GM12878 (cell line): ENCODE results near the gene ARFIP1. TPM values are rescaled to one million over a fixed set of nuclear protein-coding genes. Genes with fewer than 3 reads are reported as not detected.

Experiments used
- ATAC-seq: fragments of 200-7000 bp; cut with Tn5 transposase; 3 replicates; pipeline ENCODE4 v1.9.1; 2020; ENCODE audit warnings: mild to moderate bottlenecking, moderate library complexity
- BruUV-seq: library from RNA; stranded (reverse); fragments of 400-500 nt; replicated peaks from 2 replicates; lab custom pipeline; 2021; lab: Mats Ljungman, UMichigan
- CTCF ChIA-PET: fragments of 300-600 bp; sonication (Branson Sonifier 250); formaldehyde crosslinking; extraction: SDS; loops from one replicate; lab custom pipeline; 2021; ENCODE audit warnings: inconsistent platforms; lab: Yijun Ruan, JAX
- POLR2A ChIA-PET: fragments of 350-600 bp; formaldehyde crosslinking; extraction: SDS; loops from one replicate; lab custom pipeline; 2021; ENCODE audit warnings: inconsistent platforms; lab: Charles Lee
- RAD21 ChIA-PET: fragments of 300-600 bp; sonication (Branson Sonifier 250); formaldehyde crosslinking; loops from one replicate; lab custom pipeline; 2023; ENCODE audit warnings: antibody characterized with exemption; ENCODE audit not compliant: unreplicated experiment; lab: Charles Lee
- SMC1A ChIA-PET: fragments of 300-600 bp; sonication (Branson Sonifier 250); formaldehyde crosslinking; loops from one replicate; lab custom pipeline; 2023; ENCODE audit not compliant: unreplicated experiment, uncharacterized antibody; lab: Charles Lee
- DNase-seq: peaks from one replicate; pipeline ENCODE4 v3.0.0-alpha.2; 2011; ENCODE audit warnings: low read depth, low spot score
- FAIRE-seq: peaks from 3 replicates; lab custom pipeline; 2011; peaks lifted over from hg19 to GRCh38; lab: Jason Lieb, UNC
- H2AFZ ChIP-seq: 2 replicates; pipeline ENCODE4 v1.6.0; 2011; ENCODE audit warnings: low read depth, low read length, control low read depth; ENCODE audit not compliant: control insufficient read depth
- H3K27ac ChIP-seq: 2 replicates; pipeline ENCODE4 v1.5.1; 2011; ENCODE audit warnings: control low read depth; ENCODE audit not compliant: control insufficient read depth, insufficient read depth
- H3K27me3 ChIP-seq, 2 experiments: replicated peaks in 1 of 2; 2 replicates each; pipeline versions ENCODE4 v1.6.0 to v1.6.1; 2011; ENCODE audit warnings: low read length in 1 of 2; ENCODE audit not compliant: control insufficient read depth in 2 of 2, insufficient read depth in 2 of 2
- H3K36me3 ChIP-seq, 2 experiments: 2 replicates each; pipeline ENCODE4 v1.5.1; 2011; ENCODE audit warnings: low read length in 1 of 2; ENCODE audit not compliant: control insufficient read depth in 2 of 2, insufficient read depth in 2 of 2
- H3K4me1 ChIP-seq: 2 replicates; pipeline ENCODE4 v1.6.1; 2011; ENCODE audit warnings: mild to moderate bottlenecking, low read length, moderate library complexity, mixed read lengths; ENCODE audit not compliant: control insufficient read depth, insufficient read depth
- H3K4me2 ChIP-seq: 2 replicates; pipeline ENCODE4 v1.6.0; 2011; ENCODE audit warnings: control low read depth; ENCODE audit not compliant: control insufficient read depth, insufficient read depth
- H3K4me3 ChIP-seq: fragments of 200-600 bp; sonication (generic); 2 replicates; pipeline ENCODE4 v1.5.1; 2016
- H3K79me2 ChIP-seq: 2 replicates; pipeline ENCODE4 v1.6.0; 2011; ENCODE audit warnings: low read length; ENCODE audit not compliant: control insufficient read depth, insufficient read depth
- H3K9ac ChIP-seq: 2 replicates; pipeline ENCODE4 v1.8.0; 2011; ENCODE audit warnings: low read length, control low read depth, mixed read lengths; ENCODE audit not compliant: control insufficient read depth, insufficient read depth
- H3K9me3 ChIP-seq: replicated peaks from 3 replicates; pipeline ENCODE4 v1.5.1; 2011; ENCODE audit warnings: mild to moderate bottlenecking, low read length; ENCODE audit not compliant: control insufficient read depth, insufficient read depth
- H4K20me1 ChIP-seq: 2 replicates; pipeline ENCODE4 v1.6.0; 2011; ENCODE audit not compliant: control insufficient read depth, insufficient read depth
- CHD1 ChIP-seq: IDR thresholded peaks from 2 replicates; pipeline ENCODE4 v1.6.1; 2012; ENCODE audit warnings: low read depth, low read length, improper control_type of control experiment
- IKZF1 ChIP-seq: fragments of 450-650 bp; conservative IDR thresholded peaks from 2 replicates; pipeline ENCODE4 v1.6.1; 2017; ENCODE audit warnings: antibody characterized with exemption, mild to moderate bottlenecking
- MEF2A ChIP-seq: IDR thresholded peaks from 2 replicates; pipeline ENCODE4 v1.6.1; 2011; ENCODE audit warnings: low read depth, mild to moderate bottlenecking, low read length, moderate library complexity; ENCODE audit not compliant: insufficient read depth
- MTA3 ChIP-seq: IDR thresholded peaks from 2 replicates; pipeline ENCODE4 v1.6.1; 2012; ENCODE audit warnings: low read length, inconsistent platforms, borderline replicate concordance
- PAX5 ChIP-seq: IDR thresholded peaks from 2 replicates; pipeline ENCODE4 v1.6.1; 2011; ENCODE audit warnings: low read depth, low read length, borderline replicate concordance
- STAT3 ChIP-seq: IDR thresholded peaks from 2 replicates; pipeline ENCODE4 v1.6.1; 2011; ENCODE audit warnings: low read depth, low read length, improper control_type of control experiment
- TAF1 ChIP-seq: IDR thresholded peaks from 2 replicates; pipeline ENCODE4 v1.6.1; 2011; ENCODE audit warnings: mild to moderate bottlenecking, low read depth, low read length, borderline replicate concordance
- ZNF217 ChIP-seq: fragments of 450-650 bp; IDR thresholded peaks from 2 replicates; pipeline ENCODE4 v1.6.1; 2017; ENCODE audit warnings: antibody characterized with exemption, mild to moderate bottlenecking
- ZNF24 ChIP-seq: fragments of 450-650 bp; IDR thresholded peaks from 2 replicates; pipeline ENCODE4 v1.6.1; 2017; ENCODE audit warnings: antibody characterized with exemption, mild to moderate bottlenecking
- ZZZ3 ChIP-seq: IDR thresholded peaks from 2 replicates; pipeline ENCODE4 v1.6.1; 2011; ENCODE audit warnings: low read depth; ENCODE audit not compliant: control insufficient read depth, insufficient read length
- WGBS: methylation state at CpG from one replicate; pipeline ENCODE4 v1.1.6; 2016; ENCODE audit warnings: low lambda C conversion rate; ENCODE audit not compliant: insufficient replicate concordance, insufficient coverage; ENCODE audit errors: missing lambda C conversion rate; 5-methylcytosine and 5-hydroxymethylcytosine counted together
- in situ Hi-C: fragments of 300-500 bp; cut with MboI; formaldehyde crosslinking; loops from 9 replicates; pipeline ENCODE4 v1.14.3; 2018; ENCODE audit warnings: mixed read lengths
- intact Hi-C: fragments of 100-400 bp; cut with micrococcal nuclease; formaldehyde crosslinking; loops from one replicate; pipeline ENCODE4 v1.14.2; 2022; ENCODE audit not compliant: unreplicated experiment
- polyA plus RNA-seq, 11 experiments: library from polyadenylated mRNA; depleted of rRNA in 4 of 11; unstranded in 6 of 11; stranded (reverse) in 5 of 11; fragments of >200 nt; fragmentation: Nextera tagmentation in 4 of 11; fragmentation: Illumina TruSeq in 1 of 11; extraction: Ambion mirVana in 4 of 11; extraction: Trizol in 1 of 11; gene quantifications; 1 replicate in 1 of 11; 2 replicates in 10 of 11; pipeline versions ENCODE4 v1.2.1 to v1.2.3, GENCODE V29; 2011 to 2016; ENCODE audit warnings: inconsistent platforms in 2 of 11, missing spikeins in 2 of 11, low read depth in 1 of 11
- total RNA-seq, 4 experiments: library from RNA; depleted of rRNA in 3 of 4; stranded (reverse); fragments of >200 nt in 3 of 4; fragmentation: Illumina TruSeq in 1 of 4; extraction: Trizol in 1 of 4; gene quantifications; 2 replicates each; pipeline versions ENCODE4 v1.2.1 to v1.2.3, GENCODE V29; 2013 to 2021
- TF ChIP-seq, protein P1 (sequence below): fragments of 450-650 bp; IDR thresholded peaks from 2 replicates; pipeline ENCODE4 v1.6.1; 2017; ENCODE audit warnings: mild to moderate bottlenecking
- TF ChIP-seq, protein P2 (sequence below): fragments of 450-650 bp; IDR thresholded peaks from 2 replicates; pipeline ENCODE4 v1.6.1; 2018; ENCODE audit warnings: borderline replicate concordance, mild to moderate bottlenecking; ENCODE audit not compliant: partially characterized antibody

The ARFIP1 gene
- total and polyA plus RNA-seq, 10 of the 15 experiments (the other 5 are each of a cell fraction or from before 2014, with no cell fraction given) = 9.5 to 21.7 (median 15.4) TPM

- no peak overlapping the region for H3K9ac ChIP-seq
- RAD21 ChIA-PET = no interaction called here
Measured at GRCh38 chr4:152860046-152860445, 80.3 kb downstream of the ARFIP1 start.

DNA sequence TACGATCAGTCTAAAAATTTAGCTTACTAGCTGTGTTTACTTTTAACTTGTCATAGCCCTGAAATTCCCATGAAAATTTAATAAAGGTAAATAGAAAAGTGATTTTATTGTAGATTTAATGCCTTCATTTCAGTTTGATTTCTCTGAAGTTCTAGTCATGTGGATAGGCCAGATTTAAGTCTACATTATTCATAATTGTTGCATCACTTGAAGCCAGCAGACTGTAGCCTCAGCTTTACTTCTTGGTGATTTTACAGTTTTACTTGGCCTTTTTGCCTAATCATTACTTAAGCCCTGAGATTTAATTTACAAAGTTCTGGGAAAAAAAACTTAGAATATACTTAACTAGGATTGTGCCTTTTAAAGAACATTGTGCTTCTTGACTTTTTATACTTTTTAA lies 82.9 kb downstream of the ARFIP1 start:
- ATAC-seq (no peak), FAIRE-seq (no peak), DNase-seq (no peak)
- ChIA-PET SMC1A (interaction anchor here (0.7 to 1.2 kb wide), 4 partner anchors 16 to 547 kb away, joined by 3 to 4 read pairs (median 4); no protein-coding TSS in a partner anchor), CTCF (interaction anchor here (1.0 to 1.9 kb wide), 3 partner anchors 12 to 221 kb away, joined by 3 to 17 read pairs (median 3); no protein-coding TSS in a partner anchor), RAD21 (no interaction called here), POLR2A (no interaction called here)
- no peaks in the 10 kb centered on the region for H4K20me1 ChIP-seq
- H3K27me3 ChIP-seq = no peaks in the 10 kb centered on the region
- H3K79me2 ChIP-seq = no peaks in the 10 kb centered on the region
- H3K9me3 ChIP-seq = no peaks in the 10 kb centered on the region
- 100% methylated on average over 1 of the region's 1 CpG for WGBS
- TF ChIP-seq ZNF24 (no peak), CHD1 (no peak), PAX5 (no peak), TAF1 (no peak), STAT3 (no peak), ZNF217 (no peak), MEF2A (no peak), MTA3 (no peak), ZZZ3 (no peak)
- TF ChIP-seq, protein P1, sequence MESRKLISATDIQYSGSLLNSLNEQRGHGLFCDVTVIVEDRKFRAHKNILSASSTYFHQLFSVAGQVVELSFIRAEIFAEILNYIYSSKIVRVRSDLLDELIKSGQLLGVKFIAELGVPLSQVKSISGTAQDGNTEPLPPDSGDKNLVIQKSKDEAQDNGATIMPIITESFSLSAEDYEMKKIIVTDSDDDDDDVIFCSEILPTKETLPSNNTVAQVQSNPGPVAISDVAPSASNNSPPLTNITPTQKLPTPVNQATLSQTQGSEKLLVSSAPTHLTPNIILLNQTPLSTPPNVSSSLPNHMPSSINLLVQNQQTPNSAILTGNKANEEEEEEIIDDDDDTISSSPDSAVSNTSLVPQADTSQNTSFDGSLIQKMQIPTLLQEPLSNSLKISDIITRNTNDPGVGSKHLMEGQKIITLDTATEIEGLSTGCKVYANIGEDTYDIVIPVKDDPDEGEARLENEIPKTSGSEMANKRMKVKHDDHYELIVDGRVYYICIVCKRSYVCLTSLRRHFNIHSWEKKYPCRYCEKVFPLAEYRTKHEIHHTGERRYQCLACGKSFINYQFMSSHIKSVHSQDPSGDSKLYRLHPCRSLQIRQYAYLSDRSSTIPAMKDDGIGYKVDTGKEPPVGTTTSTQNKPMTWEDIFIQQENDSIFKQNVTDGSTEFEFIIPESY = no peak
- no peak overlapping the region for H2AFZ ChIP-seq
- no peak overlapping the region for H3K4me2 ChIP-seq
- in situ Hi-C loops = no loop called here
- no peak overlapping the region for H3K9ac ChIP-seq
- H3K4me1 ChIP-seq = no peaks in the 10 kb centered on the region
- no peak overlapping the region for H3K27ac ChIP-seq
- no peaks in the 10 kb centered on the region; a peak in 2 of 4 replicates for H3K36me3 ChIP-seq
- intact Hi-C loops = no loop called here
- H3K4me3 ChIP-seq = no peak overlapping the region
- BruUV-seq = no TSS peak

More at GRCh38 chr4:152860046-152860445, 80.3 kb downstream of the ARFIP1 start:
- FAIRE-seq (no peak), ATAC-seq (no peak), DNase-seq (no peak)
- Histone ChIP-seq H3K4me2 (no peak overlapping the region), H3K27ac (no peak overlapping the region), H2AFZ (no peak overlapping the region), H3K9me3 (no peaks in the 10 kb centered on the region; the same call in 2 of the 3 replicates), H3K79me2 (no peaks in the 10 kb centered on the region), H3K27me3 (no peaks in the 10 kb centered on the region), H3K4me1 (no peaks in the 10 kb centered on the region), H3K36me3 (no peaks in the 10 kb centered on the region; a peak in 2 of 4 replicates), H3K4me3 (no peak overlapping the region), H4K20me1 (no peaks in the 10 kb centered on the region)
- in situ Hi-C loops = no loop called here
- ChIA-PET CTCF (interaction anchor here (1.2 kb wide), 1 partner anchor 8 kb away, joined by 3 read pairs; no protein-coding TSS in a partner anchor), SMC1A (no interaction called here), POLR2A (no interaction called here)
- no peak for TF ChIP-seq IKZF1
- TF ChIP-seq, protein P2, sequence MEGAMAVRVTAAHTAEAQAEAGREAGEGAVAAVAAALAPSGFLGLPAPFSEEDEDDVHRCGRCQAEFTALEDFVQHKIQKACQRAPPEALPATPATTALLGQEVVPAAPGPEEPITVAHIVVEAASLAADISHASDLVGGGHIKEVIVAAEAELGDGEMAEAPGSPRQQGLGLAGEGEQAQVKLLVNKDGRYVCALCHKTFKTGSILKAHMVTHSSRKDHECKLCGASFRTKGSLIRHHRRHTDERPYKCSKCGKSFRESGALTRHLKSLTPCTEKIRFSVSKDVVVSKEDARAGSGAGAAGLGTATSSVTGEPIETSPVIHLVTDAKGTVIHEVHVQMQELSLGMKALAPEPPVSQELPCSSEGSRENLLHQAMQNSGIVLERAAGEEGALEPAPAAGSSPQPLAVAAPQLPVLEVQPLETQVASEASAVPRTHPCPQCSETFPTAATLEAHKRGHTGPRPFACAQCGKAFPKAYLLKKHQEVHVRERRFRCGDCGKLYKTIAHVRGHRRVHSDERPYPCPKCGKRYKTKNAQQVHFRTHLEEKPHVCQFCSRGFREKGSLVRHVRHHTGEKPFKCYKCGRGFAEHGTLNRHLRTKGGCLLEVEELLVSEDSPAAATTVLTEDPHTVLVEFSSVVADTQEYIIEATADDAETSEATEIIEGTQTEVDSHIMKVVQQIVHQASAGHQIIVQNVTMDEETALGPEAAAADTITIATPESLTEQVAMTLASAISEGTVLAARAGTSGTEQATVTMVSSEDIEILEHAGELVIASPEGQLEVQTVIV = no peak
- no TSS peak for BruUV-seq
- intact Hi-C loops = no loop called here
